Hematopoietic multipotent progenitor cell treated with erythropoietin and hydrocortisone succinate and interleukin-3 and kit ligand, for 6 days (in vitro differentiated cells): Measurements from ENCODE around the gene LRP1.
"Not testable (repeated sequence)": the region's sequence is repeated elsewhere in the genome, so short reads cannot be mapped to it uniquely, and the experiment has no call there.

Experiments
- DNase-seq: peaks from one replicate; pipeline ENCODE4 v3.0.0-alpha.2; 2015

LRP1 gene

DNA sequence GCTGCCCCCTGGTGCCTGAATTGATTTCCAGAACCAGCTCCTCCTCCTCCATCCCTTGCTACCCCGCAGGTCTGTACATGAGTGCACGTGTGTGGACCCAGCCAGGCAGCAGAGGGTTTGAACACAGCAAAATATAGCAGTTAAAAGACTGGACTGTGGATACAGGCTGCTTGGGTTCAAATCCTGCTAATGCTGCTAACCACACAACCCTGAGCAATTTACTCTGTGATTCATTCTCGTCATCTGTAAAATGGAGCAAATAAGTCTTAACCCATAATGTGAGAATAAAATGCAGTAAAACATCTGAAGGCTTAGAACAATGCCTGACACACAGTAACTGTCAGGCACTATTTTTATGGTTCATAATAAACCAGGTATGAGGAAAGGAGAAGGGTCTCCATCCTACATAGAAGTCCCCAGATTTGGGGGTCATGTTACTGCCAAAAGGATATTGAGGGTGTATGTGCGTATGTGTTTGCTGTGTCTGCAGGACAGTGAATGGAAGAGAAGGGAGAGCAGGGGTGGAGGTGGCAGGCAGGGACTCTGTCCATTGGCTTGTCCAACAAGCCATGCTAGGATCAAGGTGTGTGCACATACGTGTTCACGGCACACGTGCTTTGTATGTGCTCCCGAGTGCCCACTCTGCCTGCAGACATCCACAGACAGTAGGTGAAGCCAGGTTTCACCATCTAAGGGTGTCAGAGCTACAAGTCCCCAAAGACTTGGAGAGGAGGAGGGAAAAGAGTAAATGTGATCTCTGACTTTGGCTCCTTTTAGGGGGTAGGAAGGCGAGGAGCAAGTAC is 15.6 kb upstream of the LRP1 start:
- peak; percentile 92 for DNase-seq

GRCh38 chr12:57116580-57117281 is 11.6 kb upstream of the LRP1 start:
- no peak for DNase-seq

- DNase-seq, result no peak
Observed at GRCh38 chr12:57118711-57119271, 9.5 kb upstream of the LRP1 start.

GRCh38 chr12:57119294-57120085 is 8.8 kb upstream of the LRP1 start:
- DNase-seq, result no peak

DNA sequence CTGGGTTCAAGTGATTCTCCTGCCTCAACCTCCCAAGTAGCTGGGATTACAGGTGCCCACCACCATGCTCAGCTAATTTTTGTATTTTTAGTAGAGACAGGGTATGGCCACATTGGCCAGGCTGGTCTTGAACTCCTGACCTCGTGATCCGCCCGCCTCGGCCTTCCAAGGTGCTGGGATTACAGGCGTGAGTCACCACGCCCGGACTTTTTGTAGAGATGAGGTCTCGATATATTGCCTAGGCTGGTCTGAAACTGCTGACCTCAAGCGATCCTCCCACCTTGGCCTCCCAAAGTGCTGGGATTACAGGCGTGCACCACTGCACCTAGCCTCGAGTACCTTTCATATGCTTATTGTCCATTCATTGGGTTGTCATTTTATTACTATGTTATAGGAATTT is 7.6 kb upstream of the LRP1 start:
- not testable (repeated sequence) for DNase-seq

DNA sequence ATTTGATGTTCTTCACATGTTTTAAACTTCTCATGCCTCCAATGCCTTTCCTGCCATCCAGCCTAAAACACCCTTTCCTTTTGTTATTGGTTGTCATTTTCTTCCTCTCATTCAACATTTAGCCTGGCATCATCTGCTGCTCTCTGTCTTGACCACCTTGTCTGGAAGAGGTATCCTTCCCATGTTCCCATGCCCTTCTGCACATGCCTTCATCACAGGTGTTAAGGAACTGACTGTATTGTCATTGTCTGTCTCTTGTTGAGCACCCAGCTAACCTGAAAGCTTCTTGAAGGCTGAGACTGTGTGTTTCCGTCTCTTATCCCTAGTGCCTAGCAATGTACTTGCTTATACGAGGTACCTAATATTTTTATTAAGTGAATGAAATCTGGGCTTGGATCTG is 4.5 kb upstream of the LRP1 start:
- no peak for DNase-seq

DNA sequence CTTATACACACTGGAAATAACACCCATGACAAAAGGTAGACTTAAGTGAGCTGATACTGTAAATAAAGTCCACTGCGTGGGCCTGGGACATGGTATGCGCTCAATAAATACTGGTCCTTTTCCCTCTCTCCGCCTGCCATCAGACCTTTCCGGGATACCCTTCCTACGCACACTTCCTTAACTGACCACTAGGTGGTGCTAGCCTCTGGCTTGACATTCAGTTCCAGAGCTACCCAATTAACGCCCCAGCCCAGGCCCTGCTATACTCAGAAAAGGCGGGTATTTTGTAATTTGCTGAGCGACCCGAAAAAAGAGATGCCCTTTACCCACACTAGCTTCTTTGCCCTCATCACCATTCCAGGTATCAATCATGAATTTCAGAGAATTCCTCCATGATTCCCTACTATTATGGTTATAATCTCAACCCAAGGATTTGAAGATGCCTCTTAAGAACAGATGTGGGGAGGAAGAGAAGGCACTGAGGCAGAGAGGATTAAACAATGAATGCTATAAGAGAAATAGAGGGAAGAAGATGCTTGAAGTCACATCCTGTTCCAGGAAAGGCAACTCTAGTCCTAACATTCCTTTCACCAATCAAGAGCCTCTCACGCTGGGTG is 3.9 kb upstream of the LRP1 start:
- DNase-seq, result peak; percentile 90

GRCh38 chr12:57126061-57126460 is 2.2 kb upstream of the LRP1 start:
- no peak for DNase-seq

- peak; percentile 41 for DNase-seq
Observed at GRCh38 chr12:57126561-57126960, 1.7 kb upstream of the LRP1 start.

DNA sequence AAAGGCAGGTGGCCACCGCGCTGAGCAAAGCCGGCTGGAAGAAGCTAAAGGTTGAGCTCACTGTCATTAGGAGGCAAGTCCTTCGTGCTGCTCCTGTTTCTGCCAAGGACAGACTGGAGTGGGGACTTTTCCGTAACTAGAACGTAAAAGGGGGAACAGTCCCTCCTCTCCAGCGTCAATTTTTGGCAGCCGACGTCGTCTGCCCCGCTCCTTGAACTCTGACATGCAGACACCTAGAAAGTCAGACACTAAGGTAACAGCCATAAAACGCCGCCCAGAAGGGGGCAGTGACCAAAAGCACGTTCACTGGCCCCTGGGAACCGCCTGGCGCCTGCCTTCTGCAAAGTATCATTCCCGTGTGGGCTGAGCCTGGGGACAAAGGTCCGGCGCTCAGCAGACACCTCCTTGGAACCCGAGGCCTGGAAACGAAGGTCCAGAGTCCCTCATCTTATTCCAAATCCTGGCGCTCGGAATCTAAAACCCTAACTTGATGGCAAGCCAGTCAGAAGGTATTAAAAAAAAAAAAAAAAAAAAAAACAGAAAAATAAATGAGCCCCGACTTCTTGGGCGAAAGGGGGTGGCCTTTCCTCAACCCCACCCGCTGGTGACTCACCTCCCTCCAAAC is 1.1 kb upstream of the LRP1 start:
- peak; percentile 76 for DNase-seq

GRCh38 chr12:57128519-57129247 is 400 bp downstream of the LRP1 start:
- DNase-seq, result no peak

DNA sequence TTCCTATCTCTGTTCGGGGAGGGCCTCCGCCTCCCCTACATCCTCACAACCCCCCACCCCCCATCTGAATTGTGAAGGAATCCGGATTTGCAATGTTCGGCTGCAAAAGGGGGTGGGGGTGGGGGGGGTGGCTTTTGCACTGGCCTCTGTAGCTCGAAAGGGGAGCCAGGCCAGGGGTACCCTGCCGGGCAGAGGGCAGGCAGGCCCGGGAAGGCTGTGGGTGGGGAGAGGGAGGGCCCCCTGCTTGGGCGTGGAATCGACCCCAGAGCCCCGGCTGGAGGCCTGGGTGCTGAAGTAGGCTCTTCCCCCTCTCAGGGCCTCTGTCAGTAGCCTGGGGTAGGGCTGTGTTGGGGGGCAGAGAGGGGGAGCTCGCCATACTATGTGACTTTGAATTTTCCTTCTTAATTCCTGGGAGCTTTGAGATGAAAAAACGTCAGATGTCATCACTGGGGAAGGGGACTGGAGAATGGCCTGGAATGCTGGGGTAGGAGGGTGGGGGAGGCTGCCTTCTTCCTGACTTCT is 1.1 kb downstream of the LRP1 start:
- DNase-seq, result no peak

DNA sequence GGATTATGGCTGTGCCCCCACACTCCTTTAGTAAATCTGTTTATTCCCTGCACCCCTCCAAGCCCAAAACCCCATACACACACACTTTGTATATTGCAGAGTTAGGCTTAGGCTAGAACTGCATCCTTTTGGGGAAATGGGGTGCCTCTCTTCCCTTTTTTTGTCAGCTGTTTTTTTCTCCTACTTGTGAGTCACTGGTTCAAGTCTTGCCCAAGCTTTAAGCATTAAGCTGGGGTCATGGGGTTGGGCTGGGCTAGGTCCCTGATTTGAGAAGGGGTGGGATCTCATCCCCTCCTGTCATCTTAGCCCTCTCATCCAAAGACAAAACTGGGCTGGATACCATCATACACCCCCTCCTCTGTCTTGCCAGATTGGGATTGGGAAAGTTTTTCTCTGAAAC is 1.6 kb downstream of the LRP1 start:
- DNase-seq, result no peak

- no peak for DNase-seq
Observed at GRCh38 chr12:57130941-57131340, 2.7 kb downstream of the LRP1 start.

GRCh38 chr12:57131896-57132744 is 3.8 kb downstream of the LRP1 start:
- no peak for DNase-seq

GRCh38 chr12:57133013-57133569 is 4.8 kb downstream of the LRP1 start:
- DNase-seq, result no peak

GRCh38 chr12:57133916-57134315 is 5.6 kb downstream of the LRP1 start:
- no peak for DNase-seq

DNA sequence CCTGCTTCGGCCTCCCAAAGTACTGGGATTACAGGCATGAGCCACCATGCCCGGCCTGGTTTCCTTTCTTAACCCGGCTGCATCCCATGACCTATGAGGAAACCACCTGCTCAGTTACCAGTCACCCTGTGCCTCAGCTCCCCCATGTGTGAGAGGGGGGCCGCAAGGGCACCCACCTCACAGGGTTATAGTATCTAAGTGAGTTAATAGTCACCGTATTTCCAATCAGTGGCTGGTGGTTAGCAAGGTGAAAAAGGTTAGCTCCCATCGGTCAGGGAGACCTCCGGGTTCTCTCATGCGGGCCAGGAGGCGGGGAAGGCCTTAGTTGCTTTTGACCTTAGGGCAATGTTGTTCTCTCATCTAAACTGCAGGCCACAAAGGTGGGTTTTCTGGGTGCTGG is 6.7 kb downstream of the LRP1 start:
- no peak for DNase-seq

DNA sequence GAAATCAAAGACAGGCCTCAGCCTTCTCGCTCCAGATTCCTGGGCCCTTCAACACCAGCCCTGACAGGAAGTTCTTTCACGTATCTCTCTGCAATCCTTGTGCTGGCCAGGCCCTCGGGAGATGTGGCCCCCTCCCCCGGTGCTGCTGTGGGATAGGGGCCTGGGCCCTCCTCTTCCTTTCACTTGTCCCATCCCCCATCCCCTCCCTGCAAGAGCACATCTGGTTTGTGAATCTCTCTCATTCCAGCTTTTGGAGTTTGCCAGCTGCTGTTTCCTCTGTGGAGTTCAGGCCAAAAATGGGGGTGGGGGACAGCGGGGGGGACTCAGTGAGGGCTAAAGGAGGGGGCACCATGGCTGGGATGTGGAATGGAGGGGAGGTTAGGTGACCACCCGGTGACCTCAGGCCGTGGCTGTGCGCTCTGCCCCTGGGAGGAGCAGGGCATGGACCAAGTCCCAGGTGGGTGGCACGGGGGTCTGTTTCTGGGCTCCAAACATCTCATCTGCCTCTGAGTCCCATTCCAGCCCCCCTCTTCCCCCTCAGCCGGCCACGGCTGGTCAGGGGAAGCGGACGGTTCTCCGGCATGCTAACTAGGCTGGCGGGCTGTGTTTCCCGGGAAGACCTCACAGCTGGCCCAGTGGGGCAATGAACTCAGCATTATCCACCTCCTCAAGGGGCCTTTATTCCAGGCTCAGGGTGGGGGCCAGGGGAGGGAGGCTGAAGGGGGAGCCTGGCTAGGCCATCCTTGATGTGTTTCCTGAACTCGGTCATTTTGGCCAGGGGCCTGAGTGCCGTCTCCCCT is 7.4 kb downstream of the LRP1 start:
- DNase-seq, result no peak
